Astrocyte (in vitro differentiated cells and primary cell): ENCODE data around the gene SHC1. TPM values are rescaled to one million over a fixed set of nuclear protein-coding genes. Genes with fewer than 3 reads are reported as not detected.

Experiments
- DNase-seq: peaks from one replicate; pipeline ENCODE4 v3.0.0-alpha.2; 2010; ENCODE audit warnings: low read depth
- FAIRE-seq: peaks from 2 replicates; lab custom pipeline; 2011; peaks lifted over from hg19 to GRCh38; lab: Jason Lieb, UNC
- H2AFZ ChIP-seq: 2 replicates; pipeline ENCODE4 v1.6.0; 2012; ENCODE audit warnings: low read depth, low read length, inconsistent platforms
- H3K27ac ChIP-seq: 2 replicates; pipeline ENCODE4 v1.5.1; 2011; ENCODE audit warnings: low read depth, low read length, inconsistent platforms
- H3K27me3 ChIP-seq: 2 replicates; pipeline ENCODE4 v1.6.0; 2011; ENCODE audit warnings: low read length, inconsistent platforms; ENCODE audit not compliant: insufficient read depth
- H3K36me3 ChIP-seq: 2 replicates; pipeline ENCODE4 v1.5.1; 2011; ENCODE audit warnings: low read length, inconsistent platforms; ENCODE audit not compliant: insufficient read depth
- H3K4me1 ChIP-seq: 2 replicates; pipeline ENCODE4 v1.5.1; 2011; ENCODE audit warnings: low read length, inconsistent platforms; ENCODE audit not compliant: insufficient read depth
- H3K4me2 ChIP-seq: 2 replicates; pipeline ENCODE4 v1.6.0; 2012; ENCODE audit warnings: low read length, inconsistent platforms
- H3K4me3 ChIP-seq: 2 replicates; pipeline ENCODE4 v1.5.1; 2011; ENCODE audit warnings: low read depth, mild to moderate bottlenecking, low read length, inconsistent platforms; ENCODE audit not compliant: insufficient read depth
- H3K79me2 ChIP-seq: 2 replicates; pipeline ENCODE4 v1.6.0; 2012; ENCODE audit warnings: mild to moderate bottlenecking, low read length, inconsistent platforms; ENCODE audit not compliant: insufficient read depth
- H3K9ac ChIP-seq: 2 replicates; pipeline ENCODE4 v1.6.0; 2012; ENCODE audit warnings: mild to moderate bottlenecking, low read length, inconsistent platforms
- H3K9me3 ChIP-seq: 2 replicates; pipeline ENCODE4 v1.5.1; 2012; ENCODE audit warnings: low read depth, mild to moderate bottlenecking, low read length, inconsistent platforms; ENCODE audit not compliant: insufficient read depth
- H4K20me1 ChIP-seq: 2 replicates; pipeline ENCODE4 v1.6.0; 2012; ENCODE audit warnings: low read length, inconsistent platforms; ENCODE audit not compliant: insufficient read depth
- H3K27ac Mint-ChIP-seq: one replicate; pipeline ENCODE4 v1.8.0; 2021; ENCODE audit warnings: mild to moderate bottlenecking, mixed read lengths; ENCODE audit not compliant: unreplicated experiment
- H3K27me3 Mint-ChIP-seq: one replicate; pipeline ENCODE4 v1.8.0; 2021; ENCODE audit warnings: low read depth, mixed read lengths; ENCODE audit not compliant: unreplicated experiment
- H3K36me3 Mint-ChIP-seq: one replicate; pipeline ENCODE4 v1.8.0; 2021; ENCODE audit warnings: low read depth, mixed read lengths; ENCODE audit not compliant: unreplicated experiment
- H3K4me1 Mint-ChIP-seq: one replicate; pipeline ENCODE4 v1.8.0; 2021; ENCODE audit warnings: low read depth, mixed read lengths; ENCODE audit not compliant: unreplicated experiment
- H3K4me3 Mint-ChIP-seq: one replicate; pipeline ENCODE4 v1.8.0; 2021; ENCODE audit warnings: mild to moderate bottlenecking, moderate library complexity, mixed read lengths; ENCODE audit not compliant: unreplicated experiment
- H3K9me3 Mint-ChIP-seq: one replicate; pipeline ENCODE4 v1.8.0; 2021; ENCODE audit warnings: mild to moderate bottlenecking, mixed read lengths; ENCODE audit not compliant: unreplicated experiment
- CTCF ChIP-seq: IDR thresholded peaks from 2 replicates; pipeline ENCODE4 v1.5.1; 2011; ENCODE audit warnings: low read depth, mild to moderate bottlenecking, inconsistent platforms, low read length, moderate library complexity; ENCODE audit not compliant: insufficient read depth
- EZH2 ChIP-seq: IDR thresholded peaks from 2 replicates; pipeline ENCODE4 v1.6.1; 2012; ENCODE audit warnings: mild to moderate bottlenecking, low read length, inconsistent platforms; ENCODE audit not compliant: insufficient read depth
- total RNA-seq: library from RNA; stranded (reverse); gene quantifications from 2 replicates; pipeline ENCODE4 v1.2.1, GENCODE V29; 2021

SHC1 gene
- total RNA-seq, 1 donor from 2014 or later: 397 TPM

GRCh38 chr1:154937085-154937987, 33.2 kb downstream of the SHC1 start:
- Histone ChIP-seq H4K20me1 (no peaks in the 10 kb centered on the region), H3K9ac (peak overlapping the region; percentile 97), H3K4me3 (peak overlapping the region; percentile 77), H3K79me2 (peaks cover 4% of the 10 kb centered on the region), H3K27me3 (no peaks in the 10 kb centered on the region), H3K9me3 (no peaks in the 10 kb centered on the region), H3K27ac (peak overlapping the region; percentile 100), H2AFZ (peak overlapping the region; percentile 99), H3K36me3 (no peaks in the 10 kb centered on the region), H3K4me2 (peak overlapping the region; percentile 89), H3K4me1 (peaks cover 18% of the 10 kb centered on the region)
- H3K36me3 Mint-ChIP-seq: peaks cover 2% of the 10 kb centered on the region
- DNase-seq: peak; percentile 94
- peak overlapping the region; percentile 99 for H3K27ac Mint-ChIP-seq
- peak overlapping the region; percentile 98 for H3K4me3 Mint-ChIP-seq
- H3K27me3 Mint-ChIP-seq: no peaks in the 10 kb centered on the region
- no peaks in the 10 kb centered on the region for H3K9me3 Mint-ChIP-seq
- FAIRE-seq: no peak
- peaks cover 26% of the 10 kb centered on the region for H3K4me1 Mint-ChIP-seq
- TF ChIP-seq CTCF: peak; percentile 32
- TF ChIP-seq EZH2: no peak

GRCh38 chr1:154936555-154937084, 33.9 kb downstream of the SHC1 start, which contains the start of gene PMVK:
Gene PMVK (minus strand): TSS chr1:154936719. CDS start chr1:154936685, 34 bp downstream.
- peak within 1 kb of the TSS; percentile 99 for H2AFZ ChIP-seq
- Mint-ChIP-seq H3K4me3 (peak within 1 kb of the TSS; percentile 98), H3K27ac (peak within 1 kb of the TSS; percentile 99), H3K27me3 (no peaks in the 10 kb centered on the region), H3K36me3 (peaks cover 2% of the 10 kb centered on the region), H3K4me1 (peaks cover 22% of the 10 kb centered on the region), H3K9me3 (no peaks in the 10 kb centered on the region)
- FAIRE-seq (no peak), DNase-seq (peak; percentile 95)
- no peaks in the 10 kb centered on the region for H3K27me3 ChIP-seq
- peak within 1 kb of the TSS; percentile 97 for H3K9ac ChIP-seq
- H3K4me2 ChIP-seq: peak within 1 kb of the TSS; percentile 89
- no peaks in the 10 kb centered on the region for H3K9me3 ChIP-seq
- peaks cover 4% of the 10 kb centered on the region for H3K79me2 ChIP-seq
- H3K4me1 ChIP-seq: peaks cover 23% of the 10 kb centered on the region
- H4K20me1 ChIP-seq: no peaks in the 10 kb centered on the region
- H3K4me3 ChIP-seq: peak within 1 kb of the TSS; percentile 77
- H3K27ac ChIP-seq: peak within 1 kb of the TSS; percentile 100
- no peaks in the 10 kb centered on the region for H3K36me3 ChIP-seq
- TF ChIP-seq EZH2: no peak
- TF ChIP-seq CTCF: no peak
